ENCODE measurements around the gene KCNK1.

The KCNK1 gene

GRCh38 chr1:233707880-233708815, 94.2 kb downstream of the KCNK1 start:
- no peak for DNase-seq

DNA sequence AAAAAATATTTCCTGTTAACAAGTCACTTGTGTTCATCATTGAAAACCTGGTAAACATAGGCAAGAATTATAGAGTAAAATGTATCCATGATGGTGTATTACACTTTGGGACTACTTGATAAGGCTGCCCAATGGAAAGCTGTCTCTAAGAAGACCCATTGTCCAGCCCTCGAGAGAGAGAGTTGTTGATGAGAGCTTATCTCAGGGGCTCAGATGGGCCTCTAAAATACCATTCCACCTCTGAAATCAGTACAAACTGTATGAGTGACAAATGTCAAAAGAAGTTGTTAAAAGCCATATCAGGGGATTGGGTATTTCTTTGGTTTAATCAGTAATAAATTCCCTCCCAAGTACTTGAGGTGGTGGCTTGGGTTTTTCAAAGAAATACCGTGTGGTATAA, 96.1 kb downstream of the KCNK1 start:
- no peak for DNase-seq

DNA sequence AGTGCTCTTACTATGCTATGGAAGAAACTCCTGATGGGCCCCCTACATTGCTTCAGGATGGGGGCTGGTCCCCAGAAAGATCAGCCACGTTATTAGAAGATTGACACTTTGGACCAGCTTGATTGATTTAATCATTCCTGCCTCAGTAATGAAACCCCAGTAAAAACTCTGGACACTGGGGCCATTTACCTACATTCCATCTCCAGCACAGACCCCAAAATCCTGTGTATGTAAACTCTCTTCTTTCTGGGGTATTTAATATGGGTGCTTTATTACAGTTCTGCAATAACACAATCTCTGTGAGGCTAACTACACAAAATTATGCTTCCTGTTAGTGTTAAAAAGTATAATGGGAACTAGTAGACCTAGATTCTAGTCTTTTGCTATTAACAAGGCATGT, 96.6 kb downstream of the KCNK1 start:
- DNase-seq = no peak

DNA sequence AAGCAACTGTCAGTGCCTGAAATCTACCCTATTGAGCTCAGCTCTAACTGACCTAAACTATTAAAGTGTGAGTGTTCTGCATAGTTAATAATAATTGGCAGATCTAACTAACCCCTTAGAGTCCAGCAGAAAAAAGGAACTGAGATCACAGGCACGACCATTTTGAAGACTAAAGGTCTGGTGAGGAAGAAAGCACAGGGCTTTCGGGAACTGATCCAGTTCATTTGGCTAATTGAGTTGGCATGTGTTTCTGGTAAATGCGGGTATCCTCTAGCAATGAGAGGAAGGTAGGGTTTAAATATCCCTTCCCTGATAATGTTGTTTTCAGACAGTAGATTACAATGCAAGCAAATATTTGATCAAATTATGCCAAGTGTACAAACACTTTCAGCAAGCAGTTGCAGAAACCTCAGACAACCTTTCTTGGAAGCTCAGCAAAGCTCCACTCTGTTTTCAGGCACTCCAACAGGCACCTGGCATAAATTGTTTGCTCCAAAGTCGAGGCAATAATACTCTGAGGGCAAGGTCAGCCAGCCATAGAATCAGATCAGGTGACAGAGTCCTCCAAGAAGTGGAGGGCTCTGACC, 100.8 kb downstream of the KCNK1 start:
- DNase-seq = no peak

DNA sequence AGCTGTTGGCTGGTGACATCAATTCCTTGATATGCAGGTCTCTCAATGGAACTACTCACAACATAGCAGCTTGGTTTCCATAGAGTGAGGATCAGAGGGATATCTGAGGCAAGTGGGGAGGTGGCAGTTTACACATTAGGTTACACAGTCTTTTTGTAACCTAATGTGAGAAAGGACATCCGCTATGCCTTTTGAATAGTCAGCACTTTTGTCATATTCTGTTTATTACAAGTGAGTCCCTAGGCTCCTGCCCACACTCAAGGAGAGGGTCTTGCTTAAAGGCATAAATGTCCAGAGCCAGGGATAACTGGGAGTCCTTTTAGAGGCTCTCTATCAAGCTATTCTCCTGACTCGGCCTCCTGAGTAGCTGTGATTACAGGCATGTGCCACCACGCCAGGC, 104.2 kb downstream of the KCNK1 start:
- DNase-seq = no peak

GRCh38 chr1:233719655-233720341, 105.9 kb downstream of the KCNK1 start:
- DNase-seq = no peak

DNA sequence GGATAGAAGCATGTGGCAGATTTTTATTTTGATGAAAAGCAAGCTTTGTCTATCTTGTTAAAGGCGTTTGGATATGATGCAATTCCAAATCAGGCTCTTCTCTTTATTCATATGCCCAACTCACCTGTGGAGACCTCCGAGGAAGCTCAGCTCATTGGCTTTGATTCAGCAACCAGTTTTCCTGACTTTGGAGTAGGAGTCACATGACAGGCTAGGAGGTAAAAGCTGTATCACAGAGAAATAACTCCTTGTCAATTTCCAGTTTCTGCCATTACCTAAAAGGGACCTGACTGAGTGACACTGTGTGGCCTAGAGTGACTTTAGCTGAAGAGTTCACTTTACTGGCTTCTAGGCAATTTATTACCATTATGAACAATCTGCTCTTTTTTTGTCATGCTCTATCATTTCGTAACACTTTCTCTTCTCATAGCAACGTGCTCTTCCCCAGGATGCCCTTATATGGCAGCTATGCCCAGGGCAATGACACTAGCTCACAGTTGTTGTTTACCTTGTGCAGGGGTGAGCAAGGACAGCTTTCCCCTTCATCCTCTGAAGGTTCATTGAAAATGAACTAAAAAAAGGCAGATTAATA, 107.2 kb downstream of the KCNK1 start:
- no peak for DNase-seq
